SK-N-SH treated with all-trans-retinoic acid at 6 μM for 48 hours (cell line): ENCODE measurements around the gene TTYH2.

Experiments used
- ARNTL ChIP-seq: fragments of 450-650 bp; formaldehyde crosslinking; IDR thresholded peaks from 2 replicates; pipeline ENCODE4 v1.5.0; 2020; ENCODE audit warnings: low read depth, mild to moderate bottlenecking, moderate library complexity, borderline replicate concordance
- BACH2 ChIP-seq: fragments of 250-450 bp; sonication (Bioruptor Pico); IDR thresholded peaks from 2 replicates; pipeline ENCODE4 v1.9.0; 2021; ENCODE audit warnings: mild to moderate bottlenecking, borderline replicate concordance
- CREB5 ChIP-seq: fragments of 250-450 bp; sonication (Bioruptor Pico); IDR thresholded peaks from 2 replicates; pipeline ENCODE4 v1.5.1; 2020; ENCODE audit warnings: low read depth, mild to moderate bottlenecking, moderate library complexity
- CSDC2 ChIP-seq: fragments of 250-450 bp; sonication (Bioruptor Pico); IDR thresholded peaks from 2 replicates; pipeline ENCODE4 v1.5.0; 2020; ENCODE audit warnings: mild to moderate bottlenecking, moderate library complexity
- CSRNP3 ChIP-seq: fragments of 250-450 bp; sonication (Bioruptor Pico); IDR thresholded peaks from 2 replicates; pipeline ENCODE4 v1.5.1; 2021; ENCODE audit warnings: mild to moderate bottlenecking, moderate library complexity
- ISL1 ChIP-seq: fragments of 250-450 bp; sonication (Bioruptor Pico); IDR thresholded peaks from 2 replicates; pipeline ENCODE4 v2.1.2; 2022; ENCODE audit warnings: mild to moderate bottlenecking, moderate library complexity
- RARB ChIP-seq: fragments of 250-450 bp; sonication (Bioruptor Pico); IDR thresholded peaks from 2 replicates; pipeline ENCODE4 v1.8.0; 2021; ENCODE audit warnings: mild to moderate bottlenecking, moderate library complexity
- SNAI2 ChIP-seq: fragments of 250-450 bp; sonication (Bioruptor Pico); IDR thresholded peaks from 2 replicates; pipeline ENCODE4 v1.5.0; 2020; ENCODE audit warnings: mild to moderate bottlenecking, moderate library complexity
- TOX ChIP-seq: fragments of 250-450 bp; sonication (Bioruptor Pico); IDR thresholded peaks from 2 replicates; pipeline ENCODE4 v1.8.0; 2021; ENCODE audit warnings: mild to moderate bottlenecking, moderate library complexity, borderline replicate concordance
- ZFP30 ChIP-seq: fragments of 450-650 bp; formaldehyde crosslinking; IDR thresholded peaks from 2 replicates; pipeline ENCODE4 v1.5.0; 2022; ENCODE audit warnings: mild to moderate bottlenecking, moderate library complexity
- ZNF70 ChIP-seq: fragments of 450-650 bp; formaldehyde crosslinking; IDR thresholded peaks from 2 replicates; pipeline ENCODE4 v1.5.0; 2020; ENCODE audit warnings: mild to moderate bottlenecking, moderate library complexity
- ZNF8 ChIP-seq: fragments of 450-650 bp; formaldehyde crosslinking; IDR thresholded peaks from 2 replicates; pipeline ENCODE4 v1.5.0; 2020; ENCODE audit warnings: mild to moderate bottlenecking, moderate library complexity

DNA sequence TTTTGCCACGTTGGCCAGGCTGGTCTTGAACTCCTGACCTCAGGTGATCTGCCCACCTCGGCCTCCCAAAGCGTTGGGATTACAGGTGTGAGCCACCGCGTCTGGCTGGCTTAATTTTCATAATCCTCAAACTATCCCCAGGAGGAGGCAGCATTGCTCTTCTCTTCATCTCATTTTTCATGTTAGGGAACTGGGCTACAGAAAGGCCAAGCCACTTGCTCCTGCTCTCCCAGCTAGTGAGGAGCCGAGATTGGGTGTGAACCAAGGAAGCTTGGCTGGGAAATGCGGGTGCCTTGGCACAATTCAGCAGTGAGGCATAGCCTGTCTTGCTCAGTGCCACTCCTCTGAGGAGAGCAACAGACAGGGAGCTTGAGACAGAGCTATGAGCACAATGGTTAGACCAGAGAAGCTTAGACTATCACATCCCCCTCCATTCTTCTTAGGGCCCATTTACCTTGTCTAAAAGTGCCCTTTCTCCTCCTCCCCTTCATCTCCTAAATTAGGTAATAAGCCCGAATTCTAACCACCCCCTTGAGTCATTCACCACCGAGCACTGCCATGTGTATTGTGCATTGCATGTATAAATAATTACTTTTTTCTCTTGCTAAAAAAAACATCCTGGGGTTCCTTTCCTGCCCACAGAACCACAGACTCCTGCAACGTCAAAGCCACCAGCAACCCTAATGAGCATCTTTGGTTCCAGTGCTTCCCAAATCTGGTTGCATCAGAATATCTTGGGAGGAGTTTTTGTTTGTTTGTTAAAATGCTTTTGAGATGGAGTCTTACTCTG, 92.7 kb downstream of the TTYH2 start:
- TF ChIP-seq ZFP30 (no peak), SNAI2 (no peak), CREB5 (CRISPR knock-in tag) (no peak), CSRNP3 (no peak), TOX (CRISPR knock-in tag) (no peak), ARNTL (CRISPR knock-in tag) (no peak), ZNF70 (CRISPR knock-in tag) (no peak), ISL1 (CRISPR knock-in tag) (no peak), CSDC2 (CRISPR knock-in tag) (no peak), ZNF8 (CRISPR knock-in tag) (no peak), RARB (CRISPR knock-in tag) (no peak), BACH2 (CRISPR knock-in tag) (no peak)
